ENCODE measurements around the gene NOXO1.

Gene NOXO1

GRCh38 chr16:1983544-1984346 is 2.5 kb upstream of the NOXO1 start, which contains the start of gene GFER:
Gene GFER (plus strand): TSS chr16:1984193. CDS start chr16:1984219, 26 bp downstream.
- peak within 1 kb of the TSS; percentile 74 for H3K4me3 ChIP-seq (replicated peaks in 1 of 2; ENCODE audit: low read depth in 2 of 2, low read length in 2 of 2)
- peak; percentile 28 for TF ChIP-seq CTCF (IDR thresholded peaks at IDR 0.05; ENCODE audit: low read depth, low read length)
- peak; percentile 94 to 97 for DNase-seq (ENCODE audit: low read depth in 2 of 2)

- DNase-seq (ENCODE audit: low read depth in 2 of 2), result no peak
- H3K4me3 ChIP-seq (replicated peaks in 1 of 2; ENCODE audit: low read depth in 2 of 2, low read length in 2 of 2), result peak overlapping the region; percentile 5 to 74
- no peak for TF ChIP-seq CTCF (IDR thresholded peaks at IDR 0.05; ENCODE audit: low read depth, low read length)
These were observed 1.8 kb upstream of the NOXO1 start for GRCh38 chr16:1982991-1983543.

GRCh38 chr16:1982013-1982433 is 754 bp upstream of the NOXO1 start:
- no peak for TF ChIP-seq CTCF (IDR thresholded peaks at IDR 0.05; ENCODE audit: low read depth, low read length)
- no peak for DNase-seq (ENCODE audit: low read depth in 2 of 2)
- no peak overlapping the region for H3K4me3 ChIP-seq (replicated peaks in 1 of 2; ENCODE audit: low read depth in 2 of 2, low read length in 2 of 2)

- no peak for TF ChIP-seq CTCF (IDR thresholded peaks at IDR 0.05; ENCODE audit: low read depth, low read length)
- H3K4me3 ChIP-seq (replicated peaks in 1 of 2; ENCODE audit: low read depth in 2 of 2, low read length in 2 of 2), result no peak overlapping the region
- DNase-seq (ENCODE audit: low read depth in 2 of 2), result no peak
These were observed 540 bp downstream of the NOXO1 start for GRCh38 chr16:1980770-1981087.

- no peak for DNase-seq (ENCODE audit: low read depth in 2 of 2)
- H3K4me3 ChIP-seq (replicated peaks in 1 of 2; ENCODE audit: low read depth in 2 of 2, low read length in 2 of 2), result no peak overlapping the region
- no peak for TF ChIP-seq CTCF (IDR thresholded peaks at IDR 0.05; ENCODE audit: low read depth, low read length)
These were observed 1.1 kb downstream of the NOXO1 start for GRCh38 chr16:1980030-1980769.

- DNase-seq (ENCODE audit: low read depth in 2 of 2), result peak in 1 of 2 donors; percentile 29
- TF ChIP-seq CTCF (IDR thresholded peaks at IDR 0.05; ENCODE audit: low read depth, low read length), result no peak
- no peak overlapping the region for H3K4me3 ChIP-seq (replicated peaks in 1 of 2; ENCODE audit: low read depth in 2 of 2, low read length in 2 of 2)
These were observed 1.8 kb downstream of the NOXO1 start for GRCh38 chr16:1979271-1980029.

Measured in cardiac fibroblast (primary cell).